ENCODE data around the gene MBTPS1. TPM values are rescaled to one million over a fixed set of nuclear protein-coding genes. Genes with fewer than 3 reads are reported as not detected.

Gene MBTPS1
- total and polyA plus RNA-seq, 3 donors from 2014 or later = 59.0 to 122 (median 104) TPM

DNA sequence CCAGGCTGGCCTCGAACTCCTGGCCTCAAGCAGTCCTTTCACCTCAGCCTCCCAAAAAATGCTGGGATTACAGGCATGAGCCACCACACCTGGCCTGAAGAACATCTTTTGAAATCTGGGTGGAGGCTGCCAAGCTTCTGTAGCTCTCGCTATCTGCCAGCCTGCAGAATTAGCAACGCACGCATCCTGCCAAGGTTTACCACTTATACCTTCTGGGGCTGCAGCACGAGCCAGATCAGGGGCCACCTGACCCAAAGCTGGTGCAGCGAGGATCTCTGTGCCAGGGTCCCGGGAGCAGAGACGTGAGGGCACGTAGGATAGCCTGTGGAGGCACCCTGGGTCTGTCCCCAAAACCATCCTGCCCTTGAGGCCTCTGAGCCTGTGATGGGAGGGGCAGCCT lies 96.4 kb downstream of the MBTPS1 start:
- TF ChIP-seq POLR2A (IDR thresholded peaks at IDR 0.05) = no peak
- TF ChIP-seq, protein P1, sequence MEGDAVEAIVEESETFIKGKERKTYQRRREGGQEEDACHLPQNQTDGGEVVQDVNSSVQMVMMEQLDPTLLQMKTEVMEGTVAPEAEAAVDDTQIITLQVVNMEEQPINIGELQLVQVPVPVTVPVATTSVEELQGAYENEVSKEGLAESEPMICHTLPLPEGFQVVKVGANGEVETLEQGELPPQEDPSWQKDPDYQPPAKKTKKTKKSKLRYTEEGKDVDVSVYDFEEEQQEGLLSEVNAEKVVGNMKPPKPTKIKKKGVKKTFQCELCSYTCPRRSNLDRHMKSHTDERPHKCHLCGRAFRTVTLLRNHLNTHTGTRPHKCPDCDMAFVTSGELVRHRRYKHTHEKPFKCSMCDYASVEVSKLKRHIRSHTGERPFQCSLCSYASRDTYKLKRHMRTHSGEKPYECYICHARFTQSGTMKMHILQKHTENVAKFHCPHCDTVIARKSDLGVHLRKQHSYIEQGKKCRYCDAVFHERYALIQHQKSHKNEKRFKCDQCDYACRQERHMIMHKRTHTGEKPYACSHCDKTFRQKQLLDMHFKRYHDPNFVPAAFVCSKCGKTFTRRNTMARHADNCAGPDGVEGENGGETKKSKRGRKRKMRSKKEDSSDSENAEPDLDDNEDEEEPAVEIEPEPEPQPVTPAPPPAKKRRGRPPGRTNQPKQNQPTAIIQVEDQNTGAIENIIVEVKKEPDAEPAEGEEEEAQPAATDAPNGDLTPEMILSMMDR (IDR thresholded peaks at IDR 0.05) = no peak
- 93 to 97% methylated on average over 6 to 9 of the region's 9 CpGs for WGBS, 2 donors
- H3K4me3 ChIP-seq = no peak overlapping the region
- no peaks in the 10 kb centered on the region for H3K36me3 ChIP-seq (ENCODE audit: low read depth, missing control alignments)
- H3K27ac ChIP-seq = no peak overlapping the region
- intact Hi-C loops (cut with DNase I; ENCODE audit: low total_unique reads) = no loop called here
- no peaks in the 10 kb centered on the region for H3K4me1 ChIP-seq
- no peaks in the 10 kb centered on the region for H3K27me3 ChIP-seq
- no peak for DNase-seq
- no peaks in the 10 kb centered on the region for H3K9me3 ChIP-seq

DNA sequence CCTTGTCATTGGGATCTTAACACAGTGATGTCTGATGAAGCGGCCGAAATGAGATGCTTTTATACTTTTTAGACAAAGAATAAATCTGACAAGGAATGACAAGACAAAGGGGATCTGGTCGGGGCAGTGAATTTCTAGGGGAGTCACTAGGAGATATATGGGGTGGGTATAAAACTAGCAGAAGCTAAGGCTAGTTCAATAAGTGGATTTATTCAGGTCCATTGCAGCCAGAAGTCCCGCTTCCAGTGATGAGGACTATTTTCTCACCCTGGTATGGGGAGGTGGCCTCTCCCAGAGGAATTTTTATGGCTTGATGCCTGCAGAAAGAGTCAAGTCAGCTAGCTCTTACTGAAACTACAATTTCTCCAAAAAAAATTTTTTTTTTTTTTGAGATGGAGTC lies 98.0 kb downstream of the MBTPS1 start:
- no peak for TF ChIP-seq POLR2A (IDR thresholded peaks at IDR 0.05)
- TF ChIP-seq, protein P1 (IDR thresholded peaks at IDR 0.05) = no peak
- Histone ChIP-seq H3K27ac (no peak overlapping the region), H3K36me3 (ENCODE audit: low read depth, missing control alignments) (no peaks in the 10 kb centered on the region), H3K9me3 (no peaks in the 10 kb centered on the region), H3K4me1 (no peaks in the 10 kb centered on the region), H3K4me3 (no peak overlapping the region), H3K27me3 (no peaks in the 10 kb centered on the region)
- 85 to 91% methylated on average over 4 of the region's 4 CpGs for WGBS, 2 donors
- no peak for DNase-seq
- intact Hi-C loops (cut with DNase I; ENCODE audit: low total_unique reads) = no loop called here

DNA sequence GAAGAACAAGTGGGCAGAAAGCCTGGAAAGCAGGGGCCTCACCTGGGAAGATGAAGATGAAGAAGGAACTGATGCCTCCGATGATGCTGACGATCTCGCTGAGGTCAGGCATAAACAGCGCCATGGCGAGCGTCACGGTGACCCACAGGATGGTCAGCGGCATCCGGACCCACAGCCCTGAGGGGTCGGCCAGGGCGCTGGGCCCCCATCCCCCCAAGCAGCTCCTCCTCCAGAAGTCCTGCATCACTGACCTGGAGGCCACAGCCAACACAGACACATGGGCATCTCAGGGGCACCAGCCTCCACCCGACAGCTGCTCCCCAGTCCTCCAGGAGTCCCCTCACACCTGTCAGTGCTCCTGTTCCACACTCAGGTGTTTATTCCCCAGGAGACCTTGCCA lies 100.3 kb downstream of the MBTPS1 start:
- H3K9me3 ChIP-seq = no peaks in the 10 kb centered on the region
- WGBS, 2 donors = 92 to 93% methylated on average over 12 of the region's 12 CpGs
- no peak for TF ChIP-seq POLR2A (IDR thresholded peaks at IDR 0.05)
- H3K4me1 ChIP-seq = no peaks in the 10 kb centered on the region
- no peak overlapping the region for H3K4me3 ChIP-seq
- DNase-seq = no peak
- H3K36me3 ChIP-seq (ENCODE audit: low read depth, missing control alignments) = no peaks in the 10 kb centered on the region
- no peaks in the 10 kb centered on the region for H3K27me3 ChIP-seq
- intact Hi-C loops (cut with DNase I; ENCODE audit: low total_unique reads) = no loop called here
- H3K27ac ChIP-seq = no peak overlapping the region

DNA sequence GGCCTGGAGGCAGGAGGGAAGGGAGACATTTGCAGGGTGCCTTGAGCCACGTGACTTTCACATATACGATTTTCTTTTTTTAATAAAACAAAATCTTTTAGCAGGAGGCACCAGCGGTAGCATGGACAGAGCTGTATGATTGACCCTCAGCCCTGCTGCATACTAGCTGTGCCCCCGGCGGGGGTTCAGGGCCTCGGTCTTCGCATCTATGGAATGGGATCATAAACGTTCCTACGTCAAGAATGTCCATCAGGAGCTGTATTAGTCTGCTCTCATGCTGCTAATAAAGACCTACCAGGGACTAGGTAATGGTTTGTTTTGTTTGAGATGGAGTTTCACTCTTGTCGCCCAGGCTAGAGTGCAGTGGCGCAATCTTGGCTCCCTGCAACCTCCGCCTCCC lies 101.3 kb downstream of the MBTPS1 start:
- 83 to 85% methylated on average over 12 of the region's 12 CpGs for WGBS, 2 donors
- no peaks in the 10 kb centered on the region for H3K4me1 ChIP-seq
- no peak overlapping the region for H3K27ac ChIP-seq
- TF ChIP-seq POLR2A (IDR thresholded peaks at IDR 0.05) = no peak
- TF ChIP-seq, protein P1 (IDR thresholded peaks at IDR 0.05) = no peak
- H3K9me3 ChIP-seq = no peaks in the 10 kb centered on the region
- no peaks in the 10 kb centered on the region for H3K36me3 ChIP-seq (ENCODE audit: low read depth, missing control alignments)
- no peak overlapping the region for H3K4me3 ChIP-seq
- no peak for DNase-seq
- intact Hi-C loops (cut with DNase I; ENCODE audit: low total_unique reads) = no loop called here
- no peaks in the 10 kb centered on the region for H3K27me3 ChIP-seq

DNA sequence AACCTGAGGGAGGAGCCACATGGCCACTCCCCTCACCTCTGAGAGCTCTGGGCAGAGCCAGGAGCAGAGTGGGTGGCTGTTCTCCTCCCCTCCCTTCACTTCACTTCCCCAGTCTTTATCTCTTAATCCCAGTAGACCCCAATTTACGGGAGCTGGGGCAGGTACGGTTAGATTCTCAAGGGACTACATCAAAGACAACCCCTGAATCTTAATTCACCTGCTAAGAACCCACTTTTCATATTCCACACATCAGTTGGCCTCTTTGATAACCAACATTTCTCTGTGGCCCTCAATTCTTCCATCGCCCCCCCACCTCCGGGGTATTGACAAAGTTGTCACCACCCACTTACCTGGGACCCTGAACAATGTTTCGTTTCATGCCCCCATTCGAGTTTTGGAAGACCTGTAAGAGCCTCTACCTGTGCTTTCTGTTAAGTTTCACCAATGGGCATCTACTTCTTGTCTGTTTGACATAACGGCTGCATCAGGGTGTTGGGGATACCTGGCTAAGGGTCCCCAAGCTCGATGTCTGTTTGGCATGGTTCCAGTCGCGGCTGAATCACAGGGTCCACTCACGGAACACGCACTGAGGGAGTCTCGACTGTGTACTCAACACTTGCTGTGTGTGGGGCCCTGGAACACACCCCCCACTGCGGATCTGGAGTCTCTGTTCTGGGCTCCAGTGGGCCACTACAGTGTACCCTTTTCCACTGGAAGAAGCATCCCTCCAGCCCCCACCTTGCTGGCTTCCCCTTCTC lies 102.0 kb downstream of the MBTPS1 start:
- 72 to 73% methylated on average over 13 to 14 of the region's 14 CpGs for WGBS, 2 donors
- no peak for TF ChIP-seq POLR2A (IDR thresholded peaks at IDR 0.05)
- TF ChIP-seq, protein P1 (IDR thresholded peaks at IDR 0.05) = no peak
- no peak overlapping the region for H3K27ac ChIP-seq
- H3K36me3 ChIP-seq (ENCODE audit: low read depth, missing control alignments) = no peaks in the 10 kb centered on the region
- no peaks in the 10 kb centered on the region for H3K9me3 ChIP-seq
- DNase-seq = no peak
- H3K4me1 ChIP-seq = no peaks in the 10 kb centered on the region
- intact Hi-C loops (cut with DNase I; ENCODE audit: low total_unique reads) = no loop called here
- no peaks in the 10 kb centered on the region for H3K27me3 ChIP-seq
- H3K4me3 ChIP-seq = no peak overlapping the region
